AG04450 (cell line): Measurements from ENCODE around the gene PAX2. TPM values are rescaled to one million over a fixed set of nuclear protein-coding genes. Genes with fewer than 3 reads are reported as not detected.

Experiments
- CTCF ChIA-PET: fragments of 300-600, 350-600 bp; formaldehyde crosslinking; extraction: SDS; loops from one replicate; lab custom pipeline; 2022; ENCODE audit warnings: antibody characterized with exemption, inconsistent platforms; lab: Charles Lee
- POLR2A ChIA-PET: fragments of 350-600 bp; formaldehyde crosslinking; extraction: SDS; loops from one replicate; lab custom pipeline; 2021; ENCODE audit warnings: antibody characterized with exemption, inconsistent platforms; lab: Yijun Ruan, JAX
- DNase-seq: peaks from one replicate; pipeline ENCODE4 v3.0.0-alpha.2; 2011; ENCODE audit warnings: low read depth, low spot score
- H3K27ac ChIP-seq: one replicate; pipeline ENCODE4 v1.5.1; 2012; ENCODE audit warnings: low read depth, low read length, control low read depth
- H3K27me3 ChIP-seq: one replicate; pipeline ENCODE4 v1.6.0; 2012; ENCODE audit warnings: low read length; ENCODE audit not compliant: control insufficient read depth, insufficient read depth
- H3K4me3 ChIP-seq: 2 replicates; pipeline ENCODE4 v1.5.1; 2011; ENCODE audit warnings: mild to moderate bottlenecking, low read depth, low read length, control low read depth
- H3K9me3 ChIP-seq: 2 replicates; pipeline ENCODE4 v1.5.1; 2012; ENCODE audit warnings: low read length; ENCODE audit not compliant: control insufficient read depth, insufficient read depth
- polyA plus RNA-seq: library from polyadenylated mRNA; depleted of rRNA; stranded (reverse); fragments of >200 nt; gene quantifications from 2 replicates; pipeline ENCODE4 v1.2.3, GENCODE V29; 2011
- TF ChIP-seq, protein P1 (sequence below): IDR thresholded peaks from 2 replicates; pipeline ENCODE4 v1.5.1; 2011; ENCODE audit warnings: low read depth, low read length, control low read depth, inconsistent platforms

Gene PAX2
- polyA plus RNA-seq, 1 experiment, result not detected

DNA sequence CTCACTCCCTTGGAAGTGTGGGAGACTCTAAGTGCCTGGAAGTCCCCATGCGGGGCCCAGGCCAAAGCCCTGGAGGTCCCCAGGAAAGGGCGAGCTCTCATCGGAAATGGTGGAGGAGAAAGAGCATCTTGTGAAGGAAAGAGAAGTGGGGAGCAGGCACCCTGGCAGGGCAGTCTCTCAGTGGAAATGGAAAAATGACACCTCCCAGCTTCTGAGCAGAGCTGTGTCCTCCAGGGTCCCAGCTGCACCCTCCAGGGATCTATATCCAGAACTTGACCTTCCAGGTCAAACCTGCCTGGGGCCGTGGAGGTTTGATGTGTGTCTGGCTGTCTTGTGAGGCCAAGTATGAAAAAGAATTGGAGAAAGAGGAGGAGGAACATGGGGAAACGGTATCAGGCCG is 29.5 kb downstream of the PAX2 start:
- POLR2A ChIA-PET, result no interaction called here
- peaks cover 39% of the 10 kb centered on the region for H3K27me3 ChIP-seq
- DNase-seq, result no peak
- CTCF ChIA-PET, result no interaction called here
- no peak overlapping the region for H3K27ac ChIP-seq
- no peaks in the 10 kb centered on the region for H3K9me3 ChIP-seq
- H3K4me3 ChIP-seq, result no peak overlapping the region
- TF ChIP-seq, protein P1, sequence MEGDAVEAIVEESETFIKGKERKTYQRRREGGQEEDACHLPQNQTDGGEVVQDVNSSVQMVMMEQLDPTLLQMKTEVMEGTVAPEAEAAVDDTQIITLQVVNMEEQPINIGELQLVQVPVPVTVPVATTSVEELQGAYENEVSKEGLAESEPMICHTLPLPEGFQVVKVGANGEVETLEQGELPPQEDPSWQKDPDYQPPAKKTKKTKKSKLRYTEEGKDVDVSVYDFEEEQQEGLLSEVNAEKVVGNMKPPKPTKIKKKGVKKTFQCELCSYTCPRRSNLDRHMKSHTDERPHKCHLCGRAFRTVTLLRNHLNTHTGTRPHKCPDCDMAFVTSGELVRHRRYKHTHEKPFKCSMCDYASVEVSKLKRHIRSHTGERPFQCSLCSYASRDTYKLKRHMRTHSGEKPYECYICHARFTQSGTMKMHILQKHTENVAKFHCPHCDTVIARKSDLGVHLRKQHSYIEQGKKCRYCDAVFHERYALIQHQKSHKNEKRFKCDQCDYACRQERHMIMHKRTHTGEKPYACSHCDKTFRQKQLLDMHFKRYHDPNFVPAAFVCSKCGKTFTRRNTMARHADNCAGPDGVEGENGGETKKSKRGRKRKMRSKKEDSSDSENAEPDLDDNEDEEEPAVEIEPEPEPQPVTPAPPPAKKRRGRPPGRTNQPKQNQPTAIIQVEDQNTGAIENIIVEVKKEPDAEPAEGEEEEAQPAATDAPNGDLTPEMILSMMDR, result no peak

- TF ChIP-seq, protein P1, result no peak
- no peak for DNase-seq
- Histone ChIP-seq H3K9me3 (no peaks in the 10 kb centered on the region), H3K27me3 (peaks cover 39% of the 10 kb centered on the region), H3K27ac (no peak overlapping the region), H3K4me3 (no peak overlapping the region)
- CTCF ChIA-PET, result no interaction called here
- POLR2A ChIA-PET, result no interaction called here
Observed at GRCh38 chr10:100775386-100775785, 30.0 kb downstream of the PAX2 start.

GRCh38 chr10:100775871-100776270 is 30.5 kb downstream of the PAX2 start:
- ChIA-PET POLR2A (no interaction called here), CTCF (no interaction called here)
- no peak for DNase-seq
- Histone ChIP-seq H3K9me3 (no peaks in the 10 kb centered on the region), H3K4me3 (no peak overlapping the region), H3K27me3 (peaks cover 40% of the 10 kb centered on the region), H3K27ac (no peak overlapping the region)
- TF ChIP-seq, protein P1, result no peak

GRCh38 chr10:100776671-100777070 is 31.3 kb downstream of the PAX2 start:
- POLR2A ChIA-PET, result no interaction called here
- Histone ChIP-seq H3K4me3 (no peak overlapping the region), H3K9me3 (no peaks in the 10 kb centered on the region), H3K27me3 (peaks cover 40% of the 10 kb centered on the region), H3K27ac (no peak overlapping the region)
- TF ChIP-seq, protein P1, result no peak
- DNase-seq, result no peak
- CTCF ChIA-PET, result no interaction called here

GRCh38 chr10:100779329-100779728 is 33.9 kb downstream of the PAX2 start:
- H3K9me3 ChIP-seq, result no peaks in the 10 kb centered on the region; the same call in 1 of the 2 replicates
- TF ChIP-seq, protein P1, result no peak
- ChIA-PET POLR2A (no interaction called here), CTCF (no interaction called here)
- H3K27me3 ChIP-seq, result peaks cover 40% of the 10 kb centered on the region
- H3K27ac ChIP-seq, result no peak overlapping the region
- H3K4me3 ChIP-seq, result no peak overlapping the region
- DNase-seq, result no peak
